Activated naive CD4-positive, alpha-beta T cell treated with anti-CD3 and anti-CD28 coated beads, Interleukin-2, amount 50 U/mL, for 72 hours (primary cell): ENCODE data around the gene DSTYK. TPM values are rescaled to one million over a fixed set of nuclear protein-coding genes. Genes with fewer than 3 reads are reported as not detected.
"Not testable (repeated sequence)": the region's sequence is repeated elsewhere in the genome, so short reads cannot be mapped to it uniquely, and the experiment has no call there.

Experiments used
- ATAC-seq, 2 donors: fragments of 150-1000 bp; cut with Tn5 transposase; 2 replicates each; pipeline ENCODE4 v1.10.0; 2021; ENCODE audit warnings: mild to moderate bottlenecking in 2 of 2, moderate library complexity in 2 of 2
- DNase-seq, 2 donors: peaks; one replicate each; pipeline ENCODE4 v3.0.0; 2021 to 2022; ENCODE audit warnings: low spot score in 2 of 2
- H3K27ac Mint-ChIP-seq, 2 donors: one replicate each; pipeline ENCODE4 v1.8.0; 2022; ENCODE audit warnings: mild to moderate bottlenecking in 2 of 2, mixed read lengths in 2 of 2
- H3K36me3 Mint-ChIP-seq, 2 donors: one replicate each; pipeline ENCODE4 v1.8.0; 2022; ENCODE audit warnings: mixed read lengths in 2 of 2
- H3K9me3 Mint-ChIP-seq, 2 donors: one replicate each; pipeline ENCODE4 v1.8.0; 2022; ENCODE audit warnings: mixed read lengths in 2 of 2
- total RNA-seq, 2 donors: library from RNA; stranded (reverse); gene quantifications; one replicate each; pipeline ENCODE4 v1.2.3, GENCODE V29; 2022

The DSTYK gene
- total RNA-seq, 2 donors from 2014 or later = 13.0 to 15.3 TPM

DNA sequence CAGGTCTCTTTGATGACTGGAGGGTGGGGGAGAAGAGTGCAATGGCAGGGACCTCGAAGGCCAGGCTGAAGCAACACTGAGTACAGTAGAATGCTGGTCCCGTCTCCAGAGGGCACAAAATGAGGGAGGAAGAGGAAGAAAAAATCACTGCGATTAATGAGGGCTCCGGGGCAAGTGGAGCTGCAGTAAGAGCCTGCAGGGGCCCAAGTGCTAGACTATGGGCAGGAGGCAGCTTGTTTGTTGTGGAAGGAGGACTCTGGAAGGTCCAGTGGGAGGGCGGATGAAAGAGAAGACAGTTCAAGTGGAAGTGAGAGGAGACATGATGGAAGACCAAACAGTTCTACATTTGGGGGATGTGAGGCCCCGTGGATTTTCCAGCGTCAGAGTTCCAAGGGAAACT, 33.6 kb upstream of the DSTYK start:
- no peaks in the 10 kb centered on the region for H3K9me3 Mint-ChIP-seq
- no peak for ATAC-seq
- no peak for DNase-seq
- H3K36me3 Mint-ChIP-seq = peaks cover 5 to 26% of the 10 kb centered on the region in 2 donors
- H3K27ac Mint-ChIP-seq = no peak overlapping the region

DNA sequence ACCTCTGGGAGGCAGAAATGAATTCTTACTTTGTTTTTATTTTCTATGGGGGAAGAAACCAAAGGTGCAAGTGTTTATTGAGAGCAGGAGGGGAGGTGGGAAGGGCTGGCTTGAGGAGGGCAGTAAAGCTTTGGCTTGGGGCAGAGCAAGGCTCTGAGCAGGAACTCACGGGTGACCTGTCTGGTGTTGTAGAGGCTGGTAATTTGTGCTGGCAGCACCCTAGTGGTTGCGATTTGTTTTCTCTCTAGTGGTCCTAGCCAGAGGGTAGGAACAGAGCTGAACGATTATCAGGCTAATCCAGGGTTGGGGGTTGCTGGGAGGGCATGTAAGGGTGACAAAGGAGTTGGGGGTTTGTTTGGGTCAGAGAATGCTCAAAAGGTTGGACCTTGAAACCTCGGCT, 32.9 kb upstream of the DSTYK start:
- H3K27ac Mint-ChIP-seq = no peak overlapping the region
- H3K9me3 Mint-ChIP-seq = no peaks in the 10 kb centered on the region
- H3K36me3 Mint-ChIP-seq = peaks cover 5 to 31% of the 10 kb centered on the region in 2 donors
- DNase-seq = no peak
- ATAC-seq = no peak

DNA sequence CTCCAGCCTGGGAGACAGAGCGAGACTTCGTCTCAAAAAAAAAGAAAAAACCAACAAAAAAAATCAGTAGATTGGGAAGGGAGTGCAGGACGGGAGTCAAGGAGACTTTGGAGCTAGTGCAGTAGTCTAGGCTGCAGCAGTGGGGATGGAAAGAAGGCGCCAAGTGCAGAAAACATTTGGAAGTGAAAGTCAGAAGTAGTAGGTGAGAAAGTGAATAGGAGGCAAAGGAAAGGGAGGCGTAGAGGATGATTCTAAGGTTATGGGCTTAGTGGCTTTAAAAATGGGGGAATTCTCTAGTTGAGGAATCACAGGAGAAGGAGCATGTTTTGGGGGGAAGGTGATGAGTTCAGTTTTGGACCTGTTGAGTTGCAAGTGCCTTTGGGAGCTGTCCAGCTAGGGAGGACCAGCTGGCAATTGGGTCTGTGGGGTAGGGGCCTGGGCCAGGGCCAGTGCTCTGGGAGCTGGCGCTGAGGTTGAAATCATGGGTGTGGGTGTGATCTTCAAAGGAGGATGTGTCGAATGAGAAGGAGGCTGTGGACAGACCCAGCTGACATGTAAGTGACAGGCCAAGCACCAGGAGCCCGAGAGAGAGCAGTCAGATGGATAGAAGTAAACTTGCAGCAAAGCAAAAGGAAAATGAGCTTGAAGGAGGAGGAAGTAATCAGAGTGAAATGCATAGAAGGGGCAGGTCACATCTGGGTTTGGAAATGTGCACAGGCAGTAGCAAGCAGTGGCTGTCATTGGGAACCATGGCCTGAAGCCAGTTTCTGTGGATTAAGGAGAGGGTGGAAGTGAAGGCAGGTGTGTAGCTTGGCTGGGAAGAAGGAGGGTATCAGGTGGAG, 32.1 kb upstream of the DSTYK start:
- no peak for DNase-seq
- Mint-ChIP-seq H3K27ac (no peak overlapping the region), H3K9me3 (no peaks in the 10 kb centered on the region), H3K36me3 (peaks cover 5 to 34% of the 10 kb centered on the region in 2 donors)
- peak in 1 of 2 donors; percentile 10 for ATAC-seq

DNA sequence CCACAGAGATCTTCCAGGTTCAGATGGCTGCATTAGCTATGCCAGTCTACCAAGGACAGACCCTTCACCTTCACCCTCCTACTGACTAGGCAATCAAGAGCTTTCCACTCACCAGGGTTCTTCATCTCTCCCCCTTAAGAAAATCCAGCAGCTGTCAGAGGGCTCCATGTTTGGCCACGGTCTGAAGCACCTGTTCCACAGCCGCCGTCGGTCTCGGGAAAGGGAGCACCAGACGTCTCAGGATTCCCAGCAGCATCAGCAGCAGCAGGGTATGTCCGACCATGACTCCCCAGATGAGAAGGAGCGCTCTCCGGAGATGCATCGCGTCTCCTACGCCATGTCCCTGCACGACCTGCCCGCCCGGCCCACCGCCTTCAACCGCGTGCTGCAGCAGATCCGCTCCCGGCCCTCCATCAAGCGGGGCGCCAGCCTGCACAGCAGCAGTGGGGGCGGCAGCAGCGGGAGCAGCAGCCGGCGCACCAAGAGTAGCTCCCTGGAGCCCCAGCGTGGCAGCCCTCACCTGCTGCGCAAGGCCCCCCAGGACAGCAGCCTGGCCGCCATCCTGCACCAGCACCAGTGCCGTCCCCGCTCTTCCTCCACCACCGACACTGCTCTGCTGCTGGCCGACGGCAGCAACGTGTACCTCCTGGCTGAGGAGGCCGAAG, 30.0 kb upstream of the DSTYK start:
- Mint-ChIP-seq H3K36me3 (peaks cover 6 to 24% of the 10 kb centered on the region in 2 donors), H3K9me3 (no peaks in the 10 kb centered on the region), H3K27ac (no peak overlapping the region)
- ATAC-seq (no peak), DNase-seq (peak in 1 of 2 donors; percentile 44)

DNA sequence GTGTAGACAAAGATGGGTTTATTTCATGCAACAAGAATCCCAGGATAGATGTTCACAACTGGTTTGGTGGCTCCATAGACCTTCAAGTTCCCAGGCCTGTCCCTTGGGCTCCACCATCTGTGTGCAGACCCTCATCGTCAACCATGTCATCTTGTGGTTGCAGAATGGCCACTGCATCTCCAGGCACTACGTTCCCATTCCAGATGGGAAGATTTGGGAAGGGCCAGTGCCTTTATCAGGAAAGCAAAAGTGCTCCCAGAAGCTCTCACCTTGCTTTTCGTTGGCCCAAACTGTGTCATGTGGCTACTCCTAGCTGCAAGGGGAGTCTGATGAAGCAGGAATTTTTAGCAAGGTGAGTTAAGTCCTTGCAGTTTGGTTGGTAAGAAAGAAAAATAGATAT, 29.1 kb upstream of the DSTYK start:
- Mint-ChIP-seq H3K9me3 (no peaks in the 10 kb centered on the region), H3K36me3 (peaks cover 10 to 24% of the 10 kb centered on the region in 2 donors), H3K27ac (no peak overlapping the region)
- ATAC-seq (no peak), DNase-seq (peak in 1 of 2 donors; percentile 13)

DNA sequence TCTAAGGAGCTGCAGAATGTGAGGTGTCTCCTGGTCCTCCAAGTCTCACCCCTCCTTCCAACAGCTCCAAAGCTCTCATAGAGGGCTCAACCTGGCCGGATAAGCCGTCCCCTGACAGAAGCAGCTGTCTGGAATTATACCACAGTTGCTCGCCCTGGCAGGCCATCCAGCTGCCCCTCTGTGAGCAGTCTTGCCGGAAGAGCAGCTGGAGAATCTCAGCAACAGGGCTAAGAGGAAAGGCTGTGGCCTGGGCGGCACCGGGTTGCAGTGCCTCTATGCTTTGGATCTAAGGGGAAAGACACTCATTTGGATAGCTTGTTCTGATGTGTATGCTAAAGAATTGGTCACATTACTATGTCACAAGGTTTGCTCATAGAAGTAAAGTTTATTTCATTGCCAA, 28.6 kb upstream of the DSTYK start:
- ATAC-seq (peak in 1 of 2 donors; percentile 76), DNase-seq (peak in 1 of 2 donors; percentile 26)
- peaks cover 10 to 24% of the 10 kb centered on the region in 2 donors for H3K36me3 Mint-ChIP-seq
- H3K27ac Mint-ChIP-seq = no peak overlapping the region
- no peaks in the 10 kb centered on the region for H3K9me3 Mint-ChIP-seq

DNA sequence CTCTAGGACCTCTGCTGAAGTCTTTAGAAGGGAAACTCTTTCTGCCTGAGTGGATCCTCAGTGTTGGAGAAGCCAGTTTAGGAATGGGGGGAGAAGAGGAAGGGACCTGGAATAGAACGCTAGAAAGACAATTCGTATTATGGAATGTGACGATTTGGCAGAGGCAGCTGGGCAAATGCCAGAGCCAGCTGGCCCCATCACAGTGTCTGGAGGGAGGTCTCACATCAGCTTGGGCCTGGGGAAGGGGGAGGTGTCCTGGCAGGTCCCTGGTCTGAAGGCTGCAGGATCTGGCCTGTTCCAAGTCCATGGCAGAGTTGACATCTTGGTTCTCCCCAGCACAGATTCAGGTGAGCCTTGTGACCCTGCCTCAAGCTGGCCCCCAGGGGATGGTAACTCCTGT, 27.6 kb upstream of the DSTYK start:
- ATAC-seq = no peak
- Mint-ChIP-seq H3K27ac (peak overlapping the region in 1 of 2 donors; percentile 82), H3K36me3 (peaks cover 10 to 26% of the 10 kb centered on the region in 2 donors), H3K9me3 (no peaks in the 10 kb centered on the region)
- peak in 1 of 2 donors; percentile 33 for DNase-seq

DNA sequence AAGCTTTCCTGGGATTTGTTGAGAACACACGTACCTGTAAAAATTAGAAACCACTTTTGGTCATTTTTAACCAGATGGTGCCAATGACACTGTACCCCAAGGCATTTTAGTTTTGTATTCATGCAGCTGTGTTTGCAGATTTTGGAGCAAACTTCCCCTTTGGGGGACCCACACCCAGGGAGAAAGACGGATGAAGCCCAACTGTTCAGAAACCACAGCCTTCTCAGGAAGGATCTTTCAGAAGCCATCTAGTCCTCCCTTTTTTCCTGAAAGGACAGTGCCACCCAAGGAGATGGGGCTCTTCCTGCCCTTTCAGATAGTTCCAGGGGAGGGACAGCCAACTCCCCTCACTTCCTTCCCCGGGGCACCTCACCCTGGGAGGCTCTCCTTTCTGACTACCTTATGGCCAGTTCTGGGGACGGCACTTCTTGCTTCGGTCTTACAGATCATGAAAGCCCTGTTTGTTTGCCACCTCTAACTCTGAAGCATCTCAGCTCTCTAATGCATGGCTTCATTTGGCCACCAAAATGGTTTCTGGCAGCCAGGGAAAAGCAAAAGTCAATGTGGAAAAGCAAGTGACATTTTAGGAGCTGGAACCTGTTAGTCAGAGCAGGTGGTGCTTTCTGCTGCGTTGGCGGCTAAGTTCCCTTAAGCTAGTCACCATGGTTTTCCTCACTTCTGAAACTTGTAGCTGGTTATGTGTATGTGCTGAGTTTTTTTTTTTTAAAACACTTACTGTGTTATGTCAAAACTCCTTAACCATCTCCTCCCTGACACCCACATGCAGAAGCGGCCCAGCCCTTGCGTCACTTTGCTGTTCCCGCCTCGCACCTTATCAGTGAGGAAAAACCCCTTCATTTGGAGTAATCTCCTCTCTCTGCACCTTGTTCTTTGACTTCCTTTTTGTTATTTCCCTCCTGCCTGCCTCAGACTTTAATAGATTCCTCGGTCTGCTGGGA, 26.3 kb upstream of the DSTYK start:
- H3K36me3 Mint-ChIP-seq = peaks cover 10 to 31% of the 10 kb centered on the region in 2 donors
- H3K9me3 Mint-ChIP-seq = no peaks in the 10 kb centered on the region
- H3K27ac Mint-ChIP-seq = peak overlapping the region; percentile 82 to 96
- ATAC-seq = peak; percentile 86 to 91
- peak; percentile 50 to 79 for DNase-seq

DNA sequence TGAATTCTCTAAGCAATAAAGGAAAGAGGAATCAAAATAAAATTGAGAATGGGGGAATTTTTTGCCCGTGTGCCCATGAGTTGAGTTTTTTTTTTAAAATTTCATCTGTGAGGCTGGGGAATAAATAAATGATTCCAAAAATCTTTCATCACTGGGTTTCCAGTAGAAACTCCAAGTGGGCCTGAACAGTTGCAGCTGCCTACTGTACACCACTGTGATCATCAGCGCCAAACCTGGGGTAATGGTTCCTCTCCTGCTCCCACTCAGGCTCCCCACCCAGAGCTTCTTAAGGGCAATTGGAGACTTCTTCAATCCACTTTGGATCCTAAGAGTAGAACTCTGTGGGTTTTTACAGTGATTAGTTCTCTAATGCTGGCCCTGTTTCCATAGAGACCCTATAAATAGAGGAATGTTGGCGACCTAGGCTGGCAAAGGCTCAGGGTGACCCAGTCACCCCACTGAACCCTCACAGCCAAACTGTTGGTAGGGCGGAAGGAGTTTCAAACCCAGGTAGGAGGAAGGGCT, 25.5 kb upstream of the DSTYK start:
- Mint-ChIP-seq H3K9me3 (no peaks in the 10 kb centered on the region), H3K27ac (peak overlapping the region; percentile 82 to 96), H3K36me3 (peaks cover 5 to 31% of the 10 kb centered on the region in 2 donors)
- ATAC-seq (no peak), DNase-seq (no peak)

DNA sequence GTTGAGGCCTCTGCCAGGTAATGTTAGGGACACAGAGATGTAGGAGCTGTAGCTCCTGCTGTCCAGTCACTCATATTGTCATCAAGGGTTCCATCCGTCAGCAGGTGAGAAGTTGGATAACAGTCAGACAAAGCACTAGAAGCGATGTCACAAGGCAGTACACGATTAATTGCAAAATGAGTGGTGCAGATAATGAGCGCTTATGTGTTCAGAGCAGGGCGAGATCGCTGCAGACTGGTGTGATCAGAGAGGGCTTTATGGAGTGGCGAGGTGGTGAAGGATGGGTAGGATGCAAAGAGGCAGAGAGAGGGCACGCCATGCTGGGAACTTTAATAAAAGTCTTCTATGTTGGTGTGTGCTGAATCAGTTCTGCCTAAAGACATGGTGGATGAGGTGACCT, 25.0 kb upstream of the DSTYK start:
- peaks cover 5 to 31% of the 10 kb centered on the region in 2 donors for H3K36me3 Mint-ChIP-seq
- peak overlapping the region in 1 of 2 donors; percentile 82 for H3K27ac Mint-ChIP-seq
- H3K9me3 Mint-ChIP-seq = no peaks in the 10 kb centered on the region

DNA sequence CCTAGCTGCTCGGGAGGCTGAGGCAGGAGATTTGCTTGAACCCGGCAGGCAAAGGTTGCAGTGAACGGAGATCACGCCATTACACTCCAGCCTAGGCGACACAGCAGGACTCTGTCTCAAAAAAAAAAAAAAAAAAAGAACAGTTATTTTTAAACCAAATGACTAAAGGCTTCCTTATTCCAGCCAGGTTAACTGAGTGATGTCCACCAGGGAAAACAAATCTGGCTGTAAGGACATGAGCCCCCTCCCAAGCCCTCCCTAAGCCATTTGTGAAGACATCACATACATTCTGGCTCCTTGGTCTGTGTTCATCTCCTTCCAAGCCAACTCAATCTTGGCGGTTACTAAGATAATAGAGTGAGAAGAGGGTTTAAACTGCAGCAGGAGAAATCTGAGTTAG, 24.4 kb upstream of the DSTYK start:
- ATAC-seq (no peak), DNase-seq (no peak)
- Mint-ChIP-seq H3K9me3 (no peaks in the 10 kb centered on the region), H3K36me3 (peaks cover 5 to 31% of the 10 kb centered on the region in 2 donors), H3K27ac (peak overlapping the region in 1 of 2 donors; percentile 82)

More for the DNA sequence above, 25.0 kb upstream of the DSTYK start:
- ATAC-seq (no peak), DNase-seq (no peak)

DNA sequence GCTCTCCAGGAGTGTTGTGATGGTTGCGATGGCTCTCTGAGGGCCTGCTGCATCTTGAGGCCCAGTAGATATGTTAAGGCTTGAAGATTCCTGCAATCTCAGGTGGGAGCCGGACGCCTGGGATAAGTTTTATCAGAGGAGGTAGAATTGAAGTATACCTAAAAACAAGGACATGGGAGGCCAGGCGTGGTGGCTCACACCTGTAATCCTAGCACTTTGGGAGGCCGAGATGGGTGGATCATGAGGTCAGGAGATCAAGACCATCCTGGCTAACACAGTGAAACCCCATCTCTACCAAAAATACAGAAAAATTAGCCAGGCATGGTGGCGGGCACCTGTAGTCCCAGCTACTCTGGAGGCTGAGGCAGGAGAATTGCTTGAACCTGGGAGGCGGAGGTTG, 22.5 kb upstream of the DSTYK start:
- not testable (repeated sequence) for DNase-seq, ATAC-seq, H3K9me3 Mint-ChIP-seq
- Mint-ChIP-seq H3K27ac (peak overlapping the region in 1 of 2 donors; percentile 95), H3K36me3 (peaks cover 10 to 17% of the 10 kb centered on the region in 2 donors)

DNA sequence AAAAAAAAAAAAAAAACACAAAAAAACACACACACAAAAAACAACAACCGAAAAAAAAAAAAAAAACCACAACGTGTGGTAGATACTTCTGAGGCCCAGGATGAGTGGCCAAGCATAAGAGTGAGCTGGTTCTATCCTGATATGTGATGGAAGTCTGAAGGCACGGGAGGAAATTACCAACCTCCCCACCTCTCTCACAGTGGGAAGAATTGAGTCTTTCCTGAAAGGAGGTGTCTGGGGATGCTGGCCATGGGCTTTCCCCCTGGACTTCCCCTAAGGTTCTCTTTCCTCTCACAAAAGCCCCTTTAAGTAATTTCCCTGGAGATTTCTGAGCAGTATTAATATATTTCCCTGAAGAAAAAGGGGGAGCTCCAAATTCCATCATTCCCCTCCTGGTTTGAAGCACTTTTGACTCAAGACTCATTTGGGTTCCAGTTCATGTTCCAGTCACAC, 21.5 kb upstream of the DSTYK start:
- DNase-seq = no peak
- peak; percentile 12 to 50 for ATAC-seq
- H3K36me3 Mint-ChIP-seq = peaks cover 10 to 14% of the 10 kb centered on the region in 2 donors

DNA sequence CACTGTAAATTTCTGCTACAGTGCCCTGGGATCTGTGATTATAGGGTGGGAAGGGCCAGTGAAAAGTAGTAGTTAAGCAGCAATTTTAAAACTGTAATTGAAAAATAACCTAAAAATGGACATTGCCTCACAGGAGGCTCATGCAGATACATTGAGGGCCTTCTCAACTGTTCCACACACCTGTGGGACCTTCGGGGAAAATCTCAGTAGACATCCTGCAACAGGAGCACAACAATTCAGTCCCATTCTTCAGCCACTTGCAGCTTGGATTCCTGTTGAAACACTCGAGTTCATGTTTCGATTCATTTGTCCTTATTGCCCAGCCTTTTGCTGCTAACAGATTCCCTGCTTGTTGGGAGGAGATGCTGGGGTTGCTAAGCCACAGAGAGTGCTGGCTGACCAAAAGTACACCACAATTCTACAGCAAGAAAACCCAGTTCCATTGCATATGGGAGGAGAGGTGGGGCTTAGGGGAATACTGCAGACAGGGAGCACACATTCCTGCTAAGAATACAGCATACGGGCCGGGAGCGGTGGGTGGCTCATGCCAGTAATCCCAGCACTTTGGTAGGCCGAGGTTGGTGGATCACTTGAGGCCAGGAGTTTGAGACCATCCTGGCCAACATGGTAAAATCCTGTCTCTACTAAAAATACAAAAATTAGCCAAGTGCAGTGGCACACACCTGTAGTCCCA, 20.8 kb upstream of the DSTYK start:
- Mint-ChIP-seq H3K9me3 (no peaks in the 10 kb centered on the region), H3K36me3 (peaks cover 10 to 14% of the 10 kb centered on the region in 2 donors), H3K27ac (peak overlapping the region in 1 of 2 donors; percentile 12)
- DNase-seq (no peak), ATAC-seq (no peak)

More for the DNA sequence above, 21.5 kb upstream of the DSTYK start:
- H3K27ac Mint-ChIP-seq = peak overlapping the region in 1 of 2 donors; percentile 69
- H3K9me3 Mint-ChIP-seq = no peaks in the 10 kb centered on the region

DNA sequence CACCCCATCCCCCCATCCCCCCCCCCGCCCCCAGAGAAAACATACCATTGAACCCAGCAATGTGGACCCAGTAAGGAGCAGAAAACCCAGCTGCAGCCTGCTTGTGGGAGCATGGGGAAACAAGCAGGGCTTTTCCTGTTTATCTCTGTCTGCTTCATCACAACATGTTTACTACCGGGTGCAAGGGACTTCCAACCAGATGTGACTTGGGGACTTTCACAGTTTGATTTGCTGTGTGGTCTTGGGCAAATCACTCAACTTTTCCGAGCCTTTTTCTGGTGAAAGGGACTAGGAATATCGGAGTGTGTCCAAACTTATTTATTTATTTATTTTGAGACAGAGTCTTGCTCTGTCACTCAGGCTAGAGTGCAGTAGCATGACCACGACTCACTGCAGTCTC, 19.5 kb upstream of the DSTYK start:
- Mint-ChIP-seq H3K27ac (no peak overlapping the region), H3K36me3 (peaks cover 5 to 7% of the 10 kb centered on the region in 2 donors), H3K9me3 (no peaks in the 10 kb centered on the region)
- no peak for DNase-seq
- no peak for ATAC-seq
